ENCODE measurements around the gene MOB2. TPM values are rescaled to one million over a fixed set of nuclear protein-coding genes. Genes with fewer than 3 reads are reported as not detected.
"Not testable (repeated sequence)": the region's sequence is repeated elsewhere in the genome, so short reads cannot be mapped to it uniquely, and the experiment has no call there.

Gene MOB2
- total RNA-seq, 1 experiment from 2014 or later = 21.3 TPM

- no peak for DNase-seq (ENCODE audit: low read depth)
These were observed 43.7 kb downstream of the MOB2 start for GRCh38 chr11:1442807-1443366.

DNA sequence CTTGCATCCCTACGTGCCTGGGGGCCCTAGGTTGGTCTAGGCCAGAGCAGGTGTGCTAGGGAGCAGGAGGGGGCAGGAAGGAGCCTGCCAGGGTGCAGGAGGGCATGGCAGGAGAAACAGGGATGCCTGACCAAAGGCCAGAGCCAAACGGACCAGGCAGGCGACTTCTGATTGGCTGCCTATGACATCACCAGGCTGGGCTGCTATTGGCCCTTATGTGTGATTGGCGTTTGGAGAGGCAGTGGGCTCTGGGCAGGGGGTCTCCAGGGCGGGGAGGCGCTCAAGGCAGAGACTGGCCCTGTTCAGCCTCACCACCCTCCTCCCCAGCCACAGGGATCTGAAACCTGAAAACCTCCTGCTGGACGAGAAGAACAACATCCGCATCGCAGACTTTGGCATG, 44.4 kb downstream of the MOB2 start:
- DNase-seq (ENCODE audit: low read depth) = no peak

GRCh38 chr11:1440496-1440895, 46.1 kb downstream of the MOB2 start:
- no peak for DNase-seq (ENCODE audit: low read depth)

- no peak for DNase-seq (ENCODE audit: low read depth)
These were observed 46.5 kb downstream of the MOB2 start for GRCh38 chr11:1440066-1440465.

DNA sequence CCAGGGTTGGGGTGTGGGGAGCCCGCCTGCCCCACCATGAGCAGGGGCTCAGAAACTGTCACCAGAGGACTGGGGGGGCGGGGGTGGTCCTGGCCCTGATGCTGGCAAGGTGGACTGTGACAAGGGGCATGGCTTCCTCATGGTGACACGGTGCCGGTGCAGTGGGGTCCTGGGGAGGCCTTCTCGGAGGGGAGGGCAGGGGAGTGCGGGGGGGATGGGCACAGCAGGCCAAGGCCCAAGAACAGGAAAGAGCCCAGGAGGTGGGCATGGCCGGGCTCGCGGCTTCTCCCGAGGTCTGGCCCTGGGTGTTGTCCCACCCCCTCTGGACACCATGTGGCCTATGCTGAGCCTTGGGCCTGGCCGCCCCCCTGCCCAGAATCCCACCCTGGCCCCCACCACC, 47.2 kb downstream of the MOB2 start:
- no peak for DNase-seq (ENCODE audit: low read depth)

DNA sequence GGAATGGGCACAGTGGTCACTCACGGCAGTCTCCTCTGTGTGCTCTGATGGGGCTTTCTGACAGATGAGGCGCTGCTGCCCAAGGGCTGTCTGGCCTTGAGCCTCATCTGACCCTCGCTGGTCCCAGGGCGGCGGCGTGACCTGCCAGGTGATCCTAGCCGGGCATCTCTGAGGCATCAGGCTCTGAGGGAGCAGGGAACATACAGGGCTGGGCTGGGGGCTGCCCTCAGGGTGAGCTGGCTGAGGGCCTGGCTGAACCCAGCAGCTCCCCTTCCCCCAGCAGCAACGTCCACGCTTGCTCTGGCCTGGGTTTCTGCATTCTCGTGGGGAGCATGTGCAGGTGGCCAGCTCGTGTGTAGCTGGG, 47.6 kb downstream of the MOB2 start:
- DNase-seq (ENCODE audit: low read depth) = no peak

DNA sequence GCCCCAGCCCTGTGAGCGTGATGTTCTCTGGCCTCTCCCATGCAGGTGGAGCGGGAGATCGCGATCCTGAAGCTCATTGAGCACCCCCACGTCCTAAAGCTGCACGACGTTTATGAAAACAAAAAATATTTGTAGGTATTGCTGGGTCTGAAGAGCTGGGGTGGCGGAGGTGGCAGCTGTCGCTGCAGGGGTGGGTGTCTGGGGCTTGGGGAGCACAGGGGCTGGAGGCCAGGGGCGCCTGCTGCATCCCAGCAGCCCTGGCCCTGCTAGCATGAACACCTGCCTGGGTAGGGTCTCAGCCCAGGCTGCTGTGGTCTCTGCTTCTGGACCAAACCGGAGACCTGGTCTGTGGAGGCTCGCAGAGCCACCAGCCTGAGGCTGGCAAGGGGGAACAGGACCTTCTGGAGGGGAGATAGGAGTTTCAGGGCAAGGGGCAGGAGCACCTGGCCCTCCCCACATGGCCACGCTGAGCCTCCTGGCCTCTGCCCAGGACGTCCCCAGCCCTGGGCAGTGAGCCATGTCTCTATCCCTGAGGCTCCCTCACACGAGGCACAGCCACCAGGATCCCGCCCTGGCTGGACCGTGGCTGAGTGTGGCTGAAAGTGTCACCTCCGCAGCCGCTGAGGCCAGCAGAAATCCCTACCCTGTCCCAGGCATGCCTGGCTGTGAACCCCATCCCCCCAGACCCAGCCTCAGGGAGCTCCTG, 48.2 kb downstream of the MOB2 start:
- no peak for DNase-seq (ENCODE audit: low read depth)

- DNase-seq (ENCODE audit: low read depth) = peak; percentile 50
These were observed 49.1 kb downstream of the MOB2 start for GRCh38 chr11:1437500-1437899.

DNA sequence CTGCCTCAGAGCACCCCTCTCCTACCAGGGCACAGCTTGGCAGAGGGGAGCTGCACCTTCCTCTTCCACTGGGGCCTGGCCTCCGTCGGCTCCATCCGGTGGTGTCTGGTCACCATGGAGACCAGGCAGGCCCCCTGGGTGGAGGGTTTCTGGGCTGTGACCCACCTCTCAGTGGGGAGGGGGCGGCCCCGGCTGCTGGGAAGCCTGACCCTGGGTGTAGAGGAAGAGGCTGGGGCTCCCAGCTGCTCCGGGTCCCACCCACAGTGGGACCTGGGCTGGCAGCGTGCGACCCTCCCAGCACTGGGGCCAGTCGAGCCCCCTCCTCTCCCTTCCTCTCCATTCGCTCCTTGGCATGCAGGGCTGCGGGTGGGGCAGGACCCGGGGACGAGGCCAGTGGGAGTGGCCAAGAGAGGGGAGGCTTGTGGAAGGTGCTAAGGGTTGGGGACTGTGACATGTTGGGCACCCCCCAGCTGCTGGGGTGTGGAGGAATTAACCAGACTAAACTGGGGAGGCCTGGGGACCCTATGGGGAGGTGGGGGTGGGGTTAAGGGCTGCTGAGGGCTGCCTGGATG, 50.0 kb downstream of the MOB2 start:
- no peak for DNase-seq (ENCODE audit: low read depth)

- DNase-seq (ENCODE audit: low read depth) = no peak
These were observed 50.6 kb downstream of the MOB2 start for GRCh38 chr11:1435820-1436467.

DNA sequence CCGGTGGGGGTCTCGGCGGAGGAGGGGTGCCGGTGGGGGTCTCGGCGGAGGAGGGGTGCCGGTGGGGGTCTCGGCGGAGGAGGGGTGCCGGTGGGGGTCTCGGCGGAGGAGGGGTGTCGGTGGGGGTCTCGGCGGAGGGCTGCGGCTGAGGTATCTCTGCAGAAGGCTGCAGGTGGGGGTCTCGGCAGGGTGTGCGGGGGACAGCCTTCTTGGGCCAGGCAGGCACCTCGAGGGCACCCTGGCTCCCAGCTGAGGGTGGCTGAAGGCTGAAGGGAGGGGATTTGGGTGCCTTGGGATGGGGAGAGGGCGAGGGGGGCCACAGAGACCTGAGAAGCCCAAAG, 51.1 kb downstream of the MOB2 start:
- not testable (repeated sequence) for DNase-seq (ENCODE audit: low read depth)

DNA sequence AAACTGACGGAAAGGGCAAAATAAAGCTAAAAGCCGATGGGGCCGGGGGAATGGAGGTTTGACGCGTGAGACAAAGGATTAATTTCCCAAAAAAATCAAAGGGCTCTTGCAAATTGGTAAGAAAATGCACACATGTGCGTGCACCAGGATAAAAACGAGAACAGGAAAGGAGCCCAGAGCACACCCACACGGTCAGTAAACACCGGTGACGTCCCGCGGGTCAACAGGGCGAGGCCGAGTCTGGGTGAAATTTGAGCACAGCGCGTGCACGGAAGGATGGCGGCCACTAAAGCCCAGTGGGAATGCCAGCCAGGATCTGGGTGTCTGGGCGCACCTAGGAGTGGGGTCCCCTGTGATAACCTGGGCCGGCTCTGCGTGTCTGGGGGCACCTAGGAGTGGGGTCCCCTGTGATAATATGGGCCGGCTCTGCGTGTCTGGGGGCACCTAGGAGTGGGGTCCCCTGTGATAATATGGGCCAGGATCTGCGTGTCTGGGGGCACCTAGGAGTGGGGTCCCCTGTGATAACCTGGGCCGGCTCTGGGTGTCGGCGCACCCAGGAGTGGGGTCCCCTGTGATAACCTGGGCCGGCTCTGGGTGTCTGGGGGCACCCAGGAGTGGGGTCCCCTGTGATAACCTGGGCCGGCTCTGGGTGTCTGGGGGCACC, 52.5 kb downstream of the MOB2 start:
- no peak for DNase-seq (ENCODE audit: low read depth)

DNA sequence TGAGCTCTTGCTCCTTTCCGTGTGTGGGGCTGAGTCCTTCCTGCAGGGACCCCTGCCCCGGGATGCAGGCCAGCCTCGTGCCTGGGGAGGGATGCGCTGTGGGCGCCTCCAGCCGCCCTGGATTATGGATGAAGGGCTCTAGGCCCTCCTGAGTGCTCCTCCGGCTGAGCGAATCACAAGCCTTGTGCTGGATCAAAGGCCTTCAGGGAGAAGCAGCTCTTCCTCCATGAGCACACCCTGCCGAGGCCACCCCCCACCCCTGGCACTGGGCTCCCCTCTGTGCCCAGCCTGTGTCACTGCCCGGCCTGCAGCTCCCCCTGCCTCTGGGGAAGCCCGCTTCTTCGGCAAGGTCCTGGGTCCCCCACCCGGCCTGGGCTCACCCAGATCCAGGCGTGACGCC, 53.0 kb downstream of the MOB2 start:
- DNase-seq (ENCODE audit: low read depth) = no peak

GRCh38 chr11:1428762-1429316, 57.7 kb downstream of the MOB2 start:
- no peak for DNase-seq (ENCODE audit: low read depth)

DNA sequence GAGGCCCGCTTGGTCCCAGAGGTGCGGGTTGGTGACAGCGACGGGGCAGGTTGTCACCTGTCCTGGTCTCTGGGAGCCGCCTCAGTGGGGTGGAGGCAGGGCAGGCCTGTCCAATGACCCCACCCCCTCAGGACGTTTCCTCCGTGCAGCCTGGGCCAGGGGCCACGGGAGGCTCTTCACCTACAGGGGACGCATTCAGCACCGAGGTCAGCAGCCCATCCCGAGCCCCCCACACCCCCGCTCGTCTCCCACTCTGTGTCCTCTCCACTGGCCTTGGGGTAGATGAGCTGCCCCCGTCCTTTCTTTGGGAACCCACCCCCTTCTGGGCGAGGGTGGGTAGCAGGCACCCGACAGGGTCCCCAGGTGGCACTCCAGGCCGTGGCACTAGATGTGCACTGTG, 61.1 kb downstream of the MOB2 start:
- DNase-seq (ENCODE audit: low read depth) = no peak

DNA sequence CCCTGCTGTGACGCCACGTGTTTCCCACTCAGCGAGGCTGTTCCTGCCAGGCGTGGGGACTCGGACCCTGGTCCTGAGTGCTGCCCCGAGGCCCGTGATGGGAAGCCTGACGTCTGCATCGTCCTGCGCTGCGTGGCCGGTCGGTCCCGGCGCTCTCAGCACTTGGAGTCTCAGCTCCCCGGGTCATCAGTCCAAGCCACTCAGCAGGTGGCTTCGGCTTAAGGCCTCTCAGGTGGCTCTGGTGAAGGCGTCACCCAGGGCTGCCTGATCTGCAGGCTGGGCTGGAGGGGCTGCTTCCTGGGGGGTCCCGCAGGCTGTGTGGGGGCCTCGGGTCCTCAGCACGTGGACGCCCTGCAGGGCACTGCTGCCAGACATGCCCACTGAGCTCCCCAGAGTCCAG, 61.6 kb downstream of the MOB2 start:
- DNase-seq (ENCODE audit: low read depth) = no peak

DNA sequence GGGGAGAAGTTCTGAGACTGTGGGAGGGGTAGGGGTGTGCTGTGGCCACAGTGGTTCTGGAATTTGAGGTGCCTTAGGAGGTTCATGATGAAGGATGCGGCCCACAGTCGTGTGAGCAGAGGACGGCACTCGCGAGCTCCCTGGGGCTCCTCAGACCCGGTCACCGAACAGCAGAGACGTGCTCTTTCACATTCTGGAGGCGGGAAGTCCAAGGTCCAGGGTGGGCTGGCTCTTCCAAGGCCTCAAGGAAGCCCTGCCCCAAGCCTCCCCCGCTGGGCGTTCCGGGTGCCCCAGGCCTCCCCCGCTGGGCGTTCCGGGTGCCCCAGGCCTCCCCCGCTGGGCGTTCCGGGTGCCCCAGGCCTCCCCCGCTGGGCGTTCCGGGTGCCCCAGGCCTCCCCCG, 63.2 kb downstream of the MOB2 start:
- not testable (repeated sequence) for DNase-seq (ENCODE audit: low read depth)

DNA sequence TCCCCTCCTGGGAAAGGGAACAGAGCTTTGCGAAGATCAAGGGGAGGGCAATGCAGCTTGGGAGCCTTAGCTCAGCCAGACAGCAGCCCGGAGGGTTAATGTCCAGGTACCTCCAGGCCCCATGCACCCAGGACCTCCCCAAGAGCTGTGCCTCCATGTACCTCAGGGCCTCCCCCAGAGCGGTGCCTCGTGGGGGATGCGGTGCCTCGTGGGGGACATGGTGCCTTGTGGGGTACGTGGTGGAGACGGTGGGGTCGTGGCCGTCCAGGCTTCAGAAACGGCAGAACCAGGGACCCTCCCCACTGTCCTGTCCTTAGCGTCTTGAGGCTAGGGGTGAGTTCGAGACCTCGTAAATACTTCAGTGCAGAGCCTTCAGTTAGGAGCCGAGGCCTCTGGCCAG, 63.6 kb downstream of the MOB2 start:
- DNase-seq (ENCODE audit: low read depth) = no peak

DNA sequence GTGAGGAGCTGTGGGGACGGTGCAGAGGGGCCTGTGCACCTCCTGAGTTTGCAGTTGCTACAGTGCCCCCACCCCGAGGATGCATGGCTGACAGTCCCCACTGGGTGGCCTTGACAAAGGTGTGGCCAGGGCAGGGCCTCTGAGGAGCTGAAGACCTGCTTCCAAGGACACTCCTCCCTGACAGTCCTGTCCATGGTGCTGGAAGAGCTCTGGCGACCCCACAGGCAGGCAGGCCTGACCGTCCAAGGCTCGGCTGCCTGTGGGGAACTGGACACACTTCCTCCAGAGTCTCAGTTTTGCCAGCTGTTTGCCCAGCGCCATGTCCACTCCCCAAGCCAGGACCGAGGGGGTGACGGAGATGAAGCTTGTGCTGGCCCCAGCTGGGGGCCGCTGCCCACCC, 64.1 kb downstream of the MOB2 start:
- DNase-seq (ENCODE audit: low read depth) = peak; percentile 33

DNA sequence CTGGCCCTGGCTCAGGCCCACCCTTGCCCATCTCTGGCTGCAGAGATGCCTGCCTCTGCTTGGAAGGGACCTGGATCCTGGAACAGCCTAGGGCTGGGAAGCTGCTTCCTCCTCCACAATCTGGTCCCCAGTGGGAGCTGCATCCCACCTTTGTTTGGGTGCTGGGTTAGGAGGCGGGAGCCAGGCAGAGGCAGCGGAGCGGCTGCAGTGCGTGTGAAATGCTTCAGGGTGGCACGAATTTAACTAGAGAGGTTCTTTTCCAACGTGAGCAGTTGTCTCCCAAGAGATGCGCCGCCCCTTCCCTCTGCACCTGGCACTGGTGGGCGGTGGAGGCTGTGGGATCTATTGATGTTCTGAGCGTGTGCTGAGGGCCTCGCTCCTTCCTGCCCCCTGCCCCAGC, 65.3 kb downstream of the MOB2 start:
- DNase-seq (ENCODE audit: low read depth) = no peak

GRCh38 chr11:1419811-1420210, 66.8 kb downstream of the MOB2 start:
- DNase-seq (ENCODE audit: low read depth) = no peak

Data from M059J (cell line).